Measurements from ENCODE around the gene SLC13A4.
"Not testable (repeated sequence)": the region's sequence is repeated elsewhere in the genome, so short reads cannot be mapped to it uniquely, and the experiment has no call there.

SLC13A4 gene

GRCh38 chr7:135669774-135670173, 58.2 kb downstream of the SLC13A4 start:
- DNase-seq (ENCODE audit: low read depth, low spot score): no peak
- TF ChIP-seq CTCF (IDR thresholded peaks at IDR 0.05; ENCODE audit: low read depth, low read length): no peak
- H3K4me3 ChIP-seq (ENCODE audit: low read depth, low read length): no peak overlapping the region
- in situ Hi-C loops (cut with HindIII; ENCODE audit: low sequenced_read_pairs): no loop called here

GRCh38 chr7:135668852-135669395, 59.1 kb downstream of the SLC13A4 start:
- H3K4me3 ChIP-seq (ENCODE audit: low read depth, low read length); in situ Hi-C loops (cut with HindIII; ENCODE audit: low sequenced_read_pairs); DNase-seq (ENCODE audit: low read depth, low spot score): not testable (repeated sequence)

GRCh38 chr7:135667626-135668025, 60.4 kb downstream of the SLC13A4 start:
- DNase-seq (ENCODE audit: low read depth, low spot score); in situ Hi-C loops (cut with HindIII; ENCODE audit: low sequenced_read_pairs); H3K4me3 ChIP-seq (ENCODE audit: low read depth, low read length): not testable (repeated sequence)

- in situ Hi-C loops (cut with HindIII; ENCODE audit: low sequenced_read_pairs): no loop called here
- no peak for TF ChIP-seq CTCF (IDR thresholded peaks at IDR 0.05; ENCODE audit: low read depth, low read length)
- no peak overlapping the region for H3K4me3 ChIP-seq (ENCODE audit: low read depth, low read length)
- DNase-seq (ENCODE audit: low read depth, low spot score): no peak
Observed at GRCh38 chr7:135666846-135667245, 61.1 kb downstream of the SLC13A4 start.

GRCh38 chr7:135666156-135666555, 61.8 kb downstream of the SLC13A4 start:
- H3K4me3 ChIP-seq (ENCODE audit: low read depth, low read length): no peak overlapping the region
- no peak for TF ChIP-seq CTCF (IDR thresholded peaks at IDR 0.05; ENCODE audit: low read depth, low read length)
- in situ Hi-C loops (cut with HindIII; ENCODE audit: low sequenced_read_pairs): no loop called here

GRCh38 chr7:135665042-135665441, 62.9 kb downstream of the SLC13A4 start:
- in situ Hi-C loops (cut with HindIII; ENCODE audit: low sequenced_read_pairs): no loop called here
- TF ChIP-seq CTCF (IDR thresholded peaks at IDR 0.05; ENCODE audit: low read depth, low read length): no peak
- no peak overlapping the region for H3K4me3 ChIP-seq (ENCODE audit: low read depth, low read length)
- no peak for DNase-seq (ENCODE audit: low read depth, low spot score)

More at GRCh38 chr7:135666156-135666555, 61.8 kb downstream of the SLC13A4 start:
- DNase-seq (ENCODE audit: low read depth, low spot score): no peak

GRCh38 chr7:135664046-135664589, 63.9 kb downstream of the SLC13A4 start:
- in situ Hi-C loops (cut with HindIII; ENCODE audit: low sequenced_read_pairs): no loop called here
- peak; percentile 43 for DNase-seq (ENCODE audit: low read depth, low spot score)
- H3K4me3 ChIP-seq (ENCODE audit: low read depth, low read length): no peak overlapping the region
- TF ChIP-seq CTCF (IDR thresholded peaks at IDR 0.05; ENCODE audit: low read depth, low read length): no peak
